OCI-LY1 (cell line): Measurements from ENCODE around the gene RERE.

Experiments
- H2AFZ ChIP-seq: fragments of 200-600 bp; sonication (generic), shearing (Covaris generic); 2 replicates; pipeline ENCODE4 v1.6.0; 2014; ENCODE audit warnings: antibody characterized with exemption, mild to moderate bottlenecking, low read length
- H3F3A ChIP-seq: fragments of 200-600 bp; sonication (generic), shearing (Covaris generic); 2 replicates; pipeline ENCODE4 v1.6.0; 2014; ENCODE audit warnings: mild to moderate bottlenecking, antibody characterized with exemption, low read length, moderate library complexity; ENCODE audit not compliant: insufficient read depth
- H3K27ac ChIP-seq: fragments of 200-600 bp; sonication (generic); 2 replicates; pipeline ENCODE4 v1.5.1; 2014; ENCODE audit warnings: low read length, mixed run types, mild to moderate bottlenecking, low read depth; ENCODE audit not compliant: poor library complexity, severe bottlenecking
- H3K27me3 ChIP-seq: fragments of 200-600 bp; sonication (generic); 2 replicates; pipeline ENCODE4 v1.6.0; 2014; ENCODE audit warnings: antibody characterized with exemption, mild to moderate bottlenecking, low read length, moderate library complexity; ENCODE audit not compliant: insufficient read depth
- H3K36me3 ChIP-seq: fragments of 200-600 bp; sonication (generic); 2 replicates; pipeline ENCODE4 v1.6.1; 2014; ENCODE audit warnings: mild to moderate bottlenecking, antibody characterized with exemption, low read length, moderate library complexity, mixed read lengths; ENCODE audit not compliant: insufficient read depth
- H3K4me1 ChIP-seq: fragments of 200-600 bp; sonication (generic); 2 replicates; pipeline ENCODE4 v1.5.1; 2014; ENCODE audit warnings: mild to moderate bottlenecking, low read length, moderate library complexity; ENCODE audit not compliant: insufficient read depth, severe bottlenecking
- H3K4me2 ChIP-seq: fragments of 200-600 bp; sonication (generic), shearing (Covaris generic); 2 replicates; pipeline ENCODE4 v1.6.1; 2014; ENCODE audit warnings: low read length
- H3K4me3 ChIP-seq: fragments of 200-600 bp; sonication (generic); 2 replicates; pipeline ENCODE4 v1.5.1; 2014; ENCODE audit warnings: low read length, low read depth, mild to moderate bottlenecking, mixed read lengths; ENCODE audit not compliant: poor library complexity, severe bottlenecking
- H3K79me2 ChIP-seq: fragments of 200-600 bp; shearing (Covaris generic); 2 replicates; pipeline ENCODE4 v1.6.1; 2016; ENCODE audit warnings: mixed run types, low read length, mixed read lengths; ENCODE audit not compliant: insufficient read depth
- H3K9ac ChIP-seq: fragments of 200-600 bp; sonication (generic), shearing (Covaris generic); 2 replicates; pipeline ENCODE4 v1.6.1; 2014; ENCODE audit warnings: mild to moderate bottlenecking, low read length, mixed read lengths
- H3K9me2 ChIP-seq: fragments of 200-600 bp; sonication (generic), shearing (Covaris generic); 2 replicates; pipeline ENCODE4 v1.6.1; 2014; ENCODE audit warnings: low read depth, mild to moderate bottlenecking, low read length, mixed read lengths
- H3K9me3 ChIP-seq: fragments of 200-600 bp; shearing (Covaris generic); 2 replicates; pipeline ENCODE4 v1.6.1; 2014; ENCODE audit warnings: low read length, mixed read lengths
- H4K20me1 ChIP-seq: fragments of 200-600 bp; sonication (generic), shearing (Covaris generic); 2 replicates; pipeline ENCODE4 v1.6.0; 2016; ENCODE audit warnings: mild to moderate bottlenecking, low read length; ENCODE audit not compliant: insufficient read depth
- CTCF ChIP-seq: fragments of 200-600 bp; sonication (generic), shearing (Covaris generic); IDR thresholded peaks from 2 replicates; pipeline ENCODE4 v1.5.1; 2017; ENCODE audit warnings: mild to moderate bottlenecking, antibody characterized with exemption, low read length, moderate library complexity, mixed read lengths
- EZH2 ChIP-seq: fragments of 200-600 bp; sonication (generic), shearing (Covaris generic); IDR thresholded peaks from 2 replicates; pipeline ENCODE4 v1.8.0; 2017; ENCODE audit warnings: borderline replicate concordance, mixed run types, mild to moderate bottlenecking, antibody characterized with exemption, low read length, moderate library complexity, mixed read lengths

The RERE gene

GRCh38 chr1:8667869-8668594, 149.4 kb downstream of the RERE start:
- Histone ChIP-seq H3K27me3 (no peaks in the 10 kb centered on the region), H4K20me1 (no peaks in the 10 kb centered on the region; the same call in 1 of the 2 replicates), H3K4me2 (no peak overlapping the region), H3F3A (no peaks in the 10 kb centered on the region), H3K4me3 (no peak overlapping the region), H3K79me2 (no peaks in the 10 kb centered on the region), H3K9me3 (no peaks in the 10 kb centered on the region), H3K9ac (no peak overlapping the region), H3K36me3 (no peaks in the 10 kb centered on the region), H2AFZ (no peak overlapping the region), H3K27ac (no peak overlapping the region), H3K9me2 (no peaks in the 10 kb centered on the region), H3K4me1 (no peaks in the 10 kb centered on the region)
- TF ChIP-seq CTCF: no peak
- TF ChIP-seq EZH2: no peak

- Histone ChIP-seq H3K4me2 (no peak overlapping the region), H3K4me3 (no peak overlapping the region)
Measured at GRCh38 chr1:8666389-8667167, 150.9 kb downstream of the RERE start.

GRCh38 chr1:8665833-8666232, 151.6 kb downstream of the RERE start:
- H3K9me3 ChIP-seq: no peaks in the 10 kb centered on the region
- H3K4me2 ChIP-seq: no peak overlapping the region
- no peaks in the 10 kb centered on the region for H3K79me2 ChIP-seq
- H4K20me1 ChIP-seq: no peaks in the 10 kb centered on the region; the same call in 1 of the 2 replicates
- no peak overlapping the region for H3K4me3 ChIP-seq
- H3K9ac ChIP-seq: no peak overlapping the region
- no peak overlapping the region for H2AFZ ChIP-seq
- TF ChIP-seq CTCF: no peak
- H3K9me2 ChIP-seq: no peaks in the 10 kb centered on the region
- no peaks in the 10 kb centered on the region for H3K36me3 ChIP-seq
- H3K27me3 ChIP-seq: no peaks in the 10 kb centered on the region
- no peak overlapping the region for H3K27ac ChIP-seq
- peaks cover 9% of the 10 kb centered on the region for H3K4me1 ChIP-seq
- H3F3A ChIP-seq: no peaks in the 10 kb centered on the region

More at GRCh38 chr1:8666389-8667167, 150.9 kb downstream of the RERE start:
- no peaks in the 10 kb centered on the region for H3K36me3 ChIP-seq
- H3K9me3 ChIP-seq: no peaks in the 10 kb centered on the region
- no peaks in the 10 kb centered on the region for H3F3A ChIP-seq
- no peaks in the 10 kb centered on the region for H3K79me2 ChIP-seq
- no peak overlapping the region for H3K27ac ChIP-seq
- peaks cover 6% of the 10 kb centered on the region for H3K4me1 ChIP-seq
- H2AFZ ChIP-seq: no peak overlapping the region
- no peaks in the 10 kb centered on the region for H3K27me3 ChIP-seq
- no peaks in the 10 kb centered on the region for H3K9me2 ChIP-seq
- H3K9ac ChIP-seq: no peak overlapping the region
- H4K20me1 ChIP-seq: no peaks in the 10 kb centered on the region; the same call in 1 of the 2 replicates
- TF ChIP-seq EZH2 (no peak), CTCF (no peak)
